GM23338 (cell line): Measurements from ENCODE around the gene PRLH. TPM values are rescaled to one million over a fixed set of nuclear protein-coding genes. Genes with fewer than 3 reads are reported as not detected.

ENCODE experiments used
- ATAC-seq: fragments of 200-7000 bp; cut with Tn5 transposase; 3 replicates; pipeline ENCODE4 v1.9.1; 2020
- DNase-seq: peaks from one replicate; pipeline ENCODE4 v3.0.0-alpha.2; 2015; ENCODE audit warnings: low spot score
- H2AFZ ChIP-seq: fragments of 200-600 bp; sonication (generic); 2 replicates; pipeline ENCODE4 v1.8.0; 2016; ENCODE audit warnings: antibody characterized with exemption, mild to moderate bottlenecking, moderate library complexity
- H3F3A ChIP-seq: fragments of 200-600 bp; sonication (generic); replicated peaks from 2 replicates; pipeline ENCODE4 v1.8.0; 2017; ENCODE audit warnings: antibody characterized with exemption, mixed run types, low read depth
- H3K27ac ChIP-seq: fragments of 200-600 bp; sonication (generic); 2 replicates; pipeline ENCODE4 v1.6.1; 2016; ENCODE audit warnings: low read depth
- H3K27me3 ChIP-seq: fragments of 200-600 bp; sonication (generic); 2 replicates; pipeline ENCODE4 v1.8.0; 2016; ENCODE audit warnings: mild to moderate bottlenecking, mixed run types, moderate library complexity; ENCODE audit not compliant: insufficient read depth
- H3K36me3 ChIP-seq: fragments of 200-600 bp; sonication (generic); 2 replicates; pipeline ENCODE4 v1.8.0; 2016; ENCODE audit warnings: mild to moderate bottlenecking; ENCODE audit not compliant: insufficient read depth
- H3K4me1 ChIP-seq: fragments of 200-600 bp; sonication (generic); 2 replicates; pipeline ENCODE4 v1.8.0; 2016; ENCODE audit warnings: mild to moderate bottlenecking, moderate library complexity; ENCODE audit not compliant: insufficient read depth
- H3K4me2 ChIP-seq: fragments of 200-600 bp; sonication (generic); 2 replicates; pipeline ENCODE4 v1.7.1; 2017; ENCODE audit warnings: mixed run types
- H3K4me3 ChIP-seq: fragments of 200-600 bp; sonication (generic); 2 replicates; pipeline ENCODE4 v1.6.1; 2016; ENCODE audit warnings: mixed run types
- H3K79me2 ChIP-seq: fragments of 200-600 bp; sonication (generic); replicated peaks from 2 replicates; pipeline ENCODE4 v1.8.0; 2017; ENCODE audit warnings: mild to moderate bottlenecking; ENCODE audit not compliant: insufficient read depth
- H3K9me2 ChIP-seq: fragments of 200-600 bp; sonication (generic); 2 replicates; pipeline ENCODE4 v1.8.0; 2017; ENCODE audit not compliant: insufficient read depth
- H4K20me1 ChIP-seq: fragments of 200-600 bp; sonication (generic); replicated peaks from 2 replicates; pipeline ENCODE4 v1.8.0; 2017; ENCODE audit warnings: mild to moderate bottlenecking; ENCODE audit not compliant: insufficient read depth
- H3K27ac Mint-ChIP-seq: 2 replicates; pipeline ENCODE4 v1.8.0; 2020; ENCODE audit warnings: inconsistent platforms, mild to moderate bottlenecking, moderate library complexity, mixed read lengths
- H3K27me3 Mint-ChIP-seq: 3 replicates; pipeline ENCODE4 v1.8.0; 2022; ENCODE audit warnings: low read depth, mild to moderate bottlenecking, moderate library complexity, mixed read lengths, inconsistent platforms; ENCODE audit not compliant: insufficient read depth, poor library complexity
- H3K36me3 Mint-ChIP-seq: 3 replicates; pipeline ENCODE4 v1.8.0; 2021; ENCODE audit warnings: low read depth, mild to moderate bottlenecking, inconsistent platforms, moderate library complexity, mixed read lengths
- H3K4me1 Mint-ChIP-seq: 3 replicates; pipeline ENCODE4 v1.8.0; 2020; ENCODE audit warnings: mild to moderate bottlenecking, inconsistent platforms, mixed read lengths
- H3K4me3 Mint-ChIP-seq: 3 replicates; pipeline ENCODE4 v1.8.0; 2021; ENCODE audit warnings: moderate library complexity, mild to moderate bottlenecking, inconsistent platforms, mixed read lengths
- H3K9me3 Mint-ChIP-seq: 3 replicates; pipeline ENCODE4 v1.8.0; 2020; ENCODE audit warnings: moderate library complexity, mild to moderate bottlenecking, inconsistent platforms, mixed read lengths
- EZH2 ChIP-seq: fragments of 200-600 bp; sonication (generic); IDR thresholded peaks from one replicate; pipeline ENCODE4 v1.8.0; 2017; ENCODE audit warnings: antibody characterized with exemption, mild to moderate bottlenecking, low read depth; ENCODE audit not compliant: unreplicated experiment
- JUNB ChIP-seq: IDR thresholded peaks from one replicate; pipeline ENCODE4 v1.6.1; 2016; ENCODE audit warnings: antibody characterized with exemption; ENCODE audit not compliant: unreplicated experiment
- NANOG ChIP-seq: IDR thresholded peaks from 2 replicates; pipeline ENCODE4 v1.6.1; 2016; ENCODE audit warnings: antibody characterized with exemption, borderline replicate concordance
- ZNF114 ChIP-seq: fragments of 250-450 bp; sonication (Bioruptor Pico); IDR thresholded peaks from 2 replicates; pipeline ENCODE4 v1.5.0; 2020; ENCODE audit warnings: mild to moderate bottlenecking, moderate library complexity
- ZNF331 ChIP-seq: fragments of 250-450 bp; sonication (Bioruptor Pico); IDR thresholded peaks from 2 replicates; pipeline ENCODE4 v1.5.0; 2020; ENCODE audit warnings: low read depth, mild to moderate bottlenecking, moderate library complexity
- polyA plus RNA-seq: library from polyadenylated mRNA; unstranded; fragments of >200 nt; fragmentation: Nextera tagmentation; extraction: Ambion mirVana; gene quantifications from 2 replicates; pipeline ENCODE4 v1.2.1, GENCODE V29; 2016
- total RNA-seq: library from RNA; depleted of rRNA; stranded (reverse); fragments of >200 nt; shearing (Covaris generic); gene quantifications from 2 replicates; pipeline ENCODE4 v1.2.3, GENCODE V29; 2014
- TF ChIP-seq, protein P1 (sequence below), 2 experiments: fragments of 200-600 bp in 1 of 2; sonication (generic) in 1 of 2; conservative IDR thresholded peaks; 2 replicates each; pipeline versions ENCODE4 v1.5.1 to v1.6.1; 2016 to 2017; ENCODE audit warnings: antibody characterized with exemption in 2 of 2, low read depth in 2 of 2, mild to moderate bottlenecking in 2 of 2, moderate library complexity in 1 of 2
- TF ChIP-seq, protein P2 (sequence below): IDR thresholded peaks from one replicate; pipeline ENCODE4 v1.6.1; 2018; ENCODE audit warnings: antibody characterized with exemption; ENCODE audit not compliant: unreplicated experiment
- TF ChIP-seq, protein P3 (sequence below): IDR thresholded peaks from 2 replicates; pipeline ENCODE4 v1.6.1; 2016; ENCODE audit warnings: antibody characterized with exemption
- TF ChIP-seq, protein P4 (sequence below): fragments of 250-450 bp; sonication (Bioruptor Pico); IDR thresholded peaks from 2 replicates; pipeline ENCODE4 v1.5.0; 2020; ENCODE audit warnings: mild to moderate bottlenecking, moderate library complexity

The PRLH gene
- total and polyA plus RNA-seq, 2 experiments from 2014 or later: not detected

DNA sequence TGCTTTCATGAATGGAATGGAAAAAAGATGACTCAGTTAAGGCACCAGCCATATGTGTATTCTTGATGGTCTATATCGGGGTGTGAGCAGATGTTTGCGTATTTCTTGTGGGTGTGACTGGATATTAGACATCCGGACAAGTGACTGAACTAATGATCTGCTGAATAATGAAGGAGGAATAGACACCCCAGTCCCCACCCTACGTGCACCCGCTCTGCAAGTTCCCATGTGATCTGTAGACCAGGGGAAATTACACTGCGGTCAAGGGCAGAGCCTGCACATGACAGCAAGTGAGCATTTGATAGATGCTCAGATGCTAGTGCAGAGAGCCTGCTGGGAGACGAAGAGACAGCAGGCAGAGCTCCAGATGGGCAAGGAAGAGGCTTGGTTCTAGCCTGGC, 12.4 kb upstream of the PRLH start:
- DNase-seq (no peak), ATAC-seq (no peak)
- Histone ChIP-seq H3K79me2 (no peaks in the 10 kb centered on the region), H3K27ac (no peak overlapping the region), H3K4me2 (no peak overlapping the region), H3K4me1 (no peaks in the 10 kb centered on the region), H3K36me3 (no peaks in the 10 kb centered on the region), H3K27me3 (no peaks in the 10 kb centered on the region), H3F3A (no peaks in the 10 kb centered on the region), H3K4me3 (no peak overlapping the region), H3K9me2 (no peaks in the 10 kb centered on the region), H2AFZ (no peak overlapping the region), H4K20me1 (no peaks in the 10 kb centered on the region)
- Mint-ChIP-seq H3K4me1 (no peaks in the 10 kb centered on the region; the same call in 1 of the 3 replicates), H3K27me3 (peaks cover 4% of the 10 kb centered on the region), H3K9me3 (peaks cover 30% of the 10 kb centered on the region), H3K27ac (no peak overlapping the region), H3K36me3 (peaks cover 41% of the 10 kb centered on the region), H3K4me3 (no peak overlapping the region)
- TF ChIP-seq, protein P1, sequence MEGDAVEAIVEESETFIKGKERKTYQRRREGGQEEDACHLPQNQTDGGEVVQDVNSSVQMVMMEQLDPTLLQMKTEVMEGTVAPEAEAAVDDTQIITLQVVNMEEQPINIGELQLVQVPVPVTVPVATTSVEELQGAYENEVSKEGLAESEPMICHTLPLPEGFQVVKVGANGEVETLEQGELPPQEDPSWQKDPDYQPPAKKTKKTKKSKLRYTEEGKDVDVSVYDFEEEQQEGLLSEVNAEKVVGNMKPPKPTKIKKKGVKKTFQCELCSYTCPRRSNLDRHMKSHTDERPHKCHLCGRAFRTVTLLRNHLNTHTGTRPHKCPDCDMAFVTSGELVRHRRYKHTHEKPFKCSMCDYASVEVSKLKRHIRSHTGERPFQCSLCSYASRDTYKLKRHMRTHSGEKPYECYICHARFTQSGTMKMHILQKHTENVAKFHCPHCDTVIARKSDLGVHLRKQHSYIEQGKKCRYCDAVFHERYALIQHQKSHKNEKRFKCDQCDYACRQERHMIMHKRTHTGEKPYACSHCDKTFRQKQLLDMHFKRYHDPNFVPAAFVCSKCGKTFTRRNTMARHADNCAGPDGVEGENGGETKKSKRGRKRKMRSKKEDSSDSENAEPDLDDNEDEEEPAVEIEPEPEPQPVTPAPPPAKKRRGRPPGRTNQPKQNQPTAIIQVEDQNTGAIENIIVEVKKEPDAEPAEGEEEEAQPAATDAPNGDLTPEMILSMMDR (conservative IDR thresholded peaks at IDR 0.05; ENCODE audit: low read depth in 2 of 2): no peak
- TF ChIP-seq, protein P2, sequence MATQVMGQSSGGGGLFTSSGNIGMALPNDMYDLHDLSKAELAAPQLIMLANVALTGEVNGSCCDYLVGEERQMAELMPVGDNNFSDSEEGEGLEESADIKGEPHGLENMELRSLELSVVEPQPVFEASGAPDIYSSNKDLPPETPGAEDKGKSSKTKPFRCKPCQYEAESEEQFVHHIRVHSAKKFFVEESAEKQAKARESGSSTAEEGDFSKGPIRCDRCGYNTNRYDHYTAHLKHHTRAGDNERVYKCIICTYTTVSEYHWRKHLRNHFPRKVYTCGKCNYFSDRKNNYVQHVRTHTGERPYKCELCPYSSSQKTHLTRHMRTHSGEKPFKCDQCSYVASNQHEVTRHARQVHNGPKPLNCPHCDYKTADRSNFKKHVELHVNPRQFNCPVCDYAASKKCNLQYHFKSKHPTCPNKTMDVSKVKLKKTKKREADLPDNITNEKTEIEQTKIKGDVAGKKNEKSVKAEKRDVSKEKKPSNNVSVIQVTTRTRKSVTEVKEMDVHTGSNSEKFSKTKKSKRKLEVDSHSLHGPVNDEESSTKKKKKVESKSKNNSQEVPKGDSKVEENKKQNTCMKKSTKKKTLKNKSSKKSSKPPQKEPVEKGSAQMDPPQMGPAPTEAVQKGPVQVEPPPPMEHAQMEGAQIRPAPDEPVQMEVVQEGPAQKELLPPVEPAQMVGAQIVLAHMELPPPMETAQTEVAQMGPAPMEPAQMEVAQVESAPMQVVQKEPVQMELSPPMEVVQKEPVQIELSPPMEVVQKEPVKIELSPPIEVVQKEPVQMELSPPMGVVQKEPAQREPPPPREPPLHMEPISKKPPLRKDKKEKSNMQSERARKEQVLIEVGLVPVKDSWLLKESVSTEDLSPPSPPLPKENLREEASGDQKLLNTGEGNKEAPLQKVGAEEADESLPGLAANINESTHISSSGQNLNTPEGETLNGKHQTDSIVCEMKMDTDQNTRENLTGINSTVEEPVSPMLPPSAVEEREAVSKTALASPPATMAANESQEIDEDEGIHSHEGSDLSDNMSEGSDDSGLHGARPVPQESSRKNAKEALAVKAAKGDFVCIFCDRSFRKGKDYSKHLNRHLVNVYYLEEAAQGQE: no peak
- TF ChIP-seq EZH2: no peak
- TF ChIP-seq ZNF114: no peak
- TF ChIP-seq NANOG: no peak
- TF ChIP-seq ZNF331 (CRISPR knock-in tag): no peak
- TF ChIP-seq, protein P3, sequence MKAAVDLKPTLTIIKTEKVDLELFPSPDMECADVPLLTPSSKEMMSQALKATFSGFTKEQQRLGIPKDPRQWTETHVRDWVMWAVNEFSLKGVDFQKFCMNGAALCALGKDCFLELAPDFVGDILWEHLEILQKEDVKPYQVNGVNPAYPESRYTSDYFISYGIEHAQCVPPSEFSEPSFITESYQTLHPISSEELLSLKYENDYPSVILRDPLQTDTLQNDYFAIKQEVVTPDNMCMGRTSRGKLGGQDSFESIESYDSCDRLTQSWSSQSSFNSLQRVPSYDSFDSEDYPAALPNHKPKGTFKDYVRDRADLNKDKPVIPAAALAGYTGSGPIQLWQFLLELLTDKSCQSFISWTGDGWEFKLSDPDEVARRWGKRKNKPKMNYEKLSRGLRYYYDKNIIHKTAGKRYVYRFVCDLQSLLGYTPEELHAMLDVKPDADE: no peak
- no peak for TF ChIP-seq JUNB
- TF ChIP-seq, protein P4, sequence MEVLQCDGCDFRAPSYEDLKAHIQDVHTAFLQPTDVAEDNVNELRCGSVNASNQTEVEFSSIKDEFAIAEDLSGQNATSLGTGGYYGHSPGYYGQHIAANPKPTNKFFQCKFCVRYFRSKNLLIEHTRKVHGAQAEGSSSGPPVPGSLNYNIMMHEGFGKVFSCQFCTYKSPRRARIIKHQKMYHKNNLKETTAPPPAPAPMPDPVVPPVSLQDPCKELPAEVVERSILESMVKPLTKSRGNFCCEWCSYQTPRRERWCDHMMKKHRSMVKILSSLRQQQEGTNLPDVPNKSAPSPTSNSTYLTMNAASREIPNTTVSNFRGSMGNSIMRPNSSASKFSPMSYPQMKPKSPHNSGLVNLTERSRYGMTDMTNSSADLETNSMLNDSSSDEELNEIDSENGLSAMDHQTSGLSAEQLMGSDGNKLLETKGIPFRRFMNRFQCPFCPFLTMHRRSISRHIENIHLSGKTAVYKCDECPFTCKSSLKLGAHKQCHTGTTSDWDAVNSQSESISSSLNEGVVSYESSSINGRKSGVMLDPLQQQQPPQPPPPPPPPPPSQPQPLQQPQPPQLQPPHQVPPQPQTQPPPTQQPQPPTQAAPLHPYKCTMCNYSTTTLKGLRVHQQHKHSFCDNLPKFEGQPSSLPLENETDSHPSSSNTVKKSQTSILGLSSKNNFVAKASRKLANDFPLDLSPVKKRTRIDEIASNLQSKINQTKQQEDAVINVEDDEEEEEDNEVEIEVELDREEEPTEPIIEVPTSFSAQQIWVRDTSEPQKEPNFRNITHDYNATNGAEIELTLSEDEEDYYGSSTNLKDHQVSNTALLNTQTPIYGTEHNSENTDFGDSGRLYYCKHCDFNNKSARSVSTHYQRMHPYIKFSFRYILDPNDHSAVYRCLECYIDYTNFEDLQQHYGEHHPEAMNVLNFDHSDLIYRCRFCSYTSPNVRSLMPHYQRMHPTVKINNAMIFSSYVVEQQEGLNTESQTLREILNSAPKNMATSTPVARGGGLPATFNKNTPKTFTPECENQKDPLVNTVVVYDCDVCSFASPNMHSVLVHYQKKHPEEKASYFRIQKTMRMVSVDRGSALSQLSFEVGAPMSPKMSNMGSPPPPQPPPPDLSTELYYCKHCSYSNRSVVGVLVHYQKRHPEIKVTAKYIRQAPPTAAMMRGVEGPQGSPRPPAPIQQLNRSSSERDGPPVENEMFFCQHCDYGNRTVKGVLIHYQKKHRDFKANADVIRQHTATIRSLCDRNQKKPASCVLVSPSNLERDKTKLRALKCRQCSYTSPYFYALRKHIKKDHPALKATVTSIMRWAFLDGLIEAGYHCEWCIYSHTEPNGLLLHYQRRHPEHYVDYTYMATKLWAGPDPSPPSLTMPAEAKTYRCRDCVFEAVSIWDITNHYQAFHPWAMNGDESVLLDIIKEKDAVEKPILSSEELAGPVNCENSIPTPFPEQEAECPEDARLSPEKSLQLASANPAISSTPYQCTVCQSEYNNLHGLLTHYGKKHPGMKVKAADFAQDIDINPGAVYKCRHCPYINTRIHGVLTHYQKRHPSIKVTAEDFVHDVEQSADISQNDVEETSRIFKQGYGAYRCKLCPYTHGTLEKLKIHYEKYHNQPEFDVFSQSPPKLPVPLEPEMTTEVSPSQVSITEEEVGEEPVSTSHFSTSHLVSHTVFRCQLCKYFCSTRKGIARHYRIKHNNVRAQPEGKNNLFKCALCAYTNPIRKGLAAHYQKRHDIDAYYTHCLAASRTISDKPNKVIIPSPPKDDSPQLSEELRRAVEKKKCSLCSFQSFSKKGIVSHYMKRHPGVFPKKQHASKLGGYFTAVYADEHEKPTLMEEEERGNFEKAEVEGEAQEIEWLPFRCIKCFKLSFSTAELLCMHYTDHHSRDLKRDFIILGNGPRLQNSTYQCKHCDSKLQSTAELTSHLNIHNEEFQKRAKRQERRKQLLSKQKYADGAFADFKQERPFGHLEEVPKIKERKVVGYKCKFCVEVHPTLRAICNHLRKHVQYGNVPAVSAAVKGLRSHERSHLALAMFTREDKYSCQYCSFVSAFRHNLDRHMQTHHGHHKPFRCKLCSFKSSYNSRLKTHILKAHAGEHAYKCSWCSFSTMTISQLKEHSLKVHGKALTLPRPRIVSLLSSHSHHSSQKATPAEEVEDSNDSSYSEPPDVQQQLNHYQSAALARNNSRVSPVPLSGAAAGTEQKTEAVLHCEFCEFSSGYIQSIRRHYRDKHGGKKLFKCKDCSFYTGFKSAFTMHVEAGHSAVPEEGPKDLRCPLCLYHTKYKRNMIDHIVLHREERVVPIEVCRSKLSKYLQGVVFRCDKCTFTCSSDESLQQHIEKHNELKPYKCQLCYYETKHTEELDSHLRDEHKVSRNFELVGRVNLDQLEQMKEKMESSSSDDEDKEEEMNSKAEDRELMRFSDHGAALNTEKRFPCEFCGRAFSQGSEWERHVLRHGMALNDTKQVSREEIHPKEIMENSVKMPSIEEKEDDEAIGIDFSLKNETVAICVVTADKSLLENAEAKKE (CRISPR knock-in tag): no peak
